HEK293 (cell line): Measurements from ENCODE around the gene TMED1.

Experiments used
- BCL6B ChIP-seq: fragments of 450-650 bp; formaldehyde crosslinking; IDR thresholded peaks from 2 replicates; pipeline ENCODE4 v1.5.1; 2017; ENCODE audit warnings: missing biosample characterization, missing genetic modification characterization
- EGR2 ChIP-seq: fragments of 450-650 bp; formaldehyde crosslinking; IDR thresholded peaks from 2 replicates; pipeline ENCODE4 v1.5.1; 2016; ENCODE audit warnings: low read depth, missing biosample characterization, missing genetic modification characterization
- GLI2 ChIP-seq: fragments of 450-650 bp; formaldehyde crosslinking; IDR thresholded peaks from 2 replicates; pipeline ENCODE4; 2017; ENCODE audit warnings: missing biosample characterization, missing genetic modification characterization, low read depth, borderline replicate concordance
- HOXC10 ChIP-seq: sonication (generic); formaldehyde crosslinking; IDR thresholded peaks from 2 replicates; pipeline ENCODE4 v1.8.1; 2023; ENCODE audit warnings: mild to moderate bottlenecking, missing genetic modification reagents
- MEIS1 ChIP-seq: sonication (generic); formaldehyde crosslinking; IDR thresholded peaks from 2 replicates; pipeline ENCODE4 v1.8.1; 2022; ENCODE audit warnings: missing genetic modification reagents, mild to moderate bottlenecking, borderline replicate concordance
- RBAK ChIP-seq: fragments of 450-650 bp; formaldehyde crosslinking; IDR thresholded peaks from 2 replicates; pipeline ENCODE4 v1.5.1; 2016; ENCODE audit warnings: missing biosample characterization, missing genetic modification characterization
- REST ChIP-seq: fragments of 450-650 bp; formaldehyde crosslinking; IDR thresholded peaks from 2 replicates; pipeline ENCODE4 v1.5.1; 2016; ENCODE audit warnings: missing biosample characterization, missing genetic modification characterization
- SP7 ChIP-seq: fragments of 450-650 bp; formaldehyde crosslinking; IDR thresholded peaks from 2 replicates; pipeline ENCODE4 v1.5.1; 2016; ENCODE audit warnings: missing biosample characterization, missing genetic modification characterization
- ZBTB11 ChIP-seq: fragments of 450-650 bp; formaldehyde crosslinking; conservative IDR thresholded peaks from 2 replicates; pipeline ENCODE4 v1.5.1; 2016; ENCODE audit warnings: low read depth, missing biosample characterization, missing genetic modification characterization
- ZBTB17 ChIP-seq: fragments of 450-650 bp; formaldehyde crosslinking; IDR thresholded peaks from 2 replicates; pipeline ENCODE4 v1.5.1; 2016; ENCODE audit warnings: missing biosample characterization, missing genetic modification characterization
- ZBTB6 ChIP-seq: fragments of 450-650 bp; formaldehyde crosslinking; IDR thresholded peaks from 2 replicates; pipeline ENCODE4 v1.5.1; 2017; ENCODE audit warnings: missing biosample characterization, missing genetic modification characterization
- ZBTB7A ChIP-seq: fragments of 450-650 bp; formaldehyde crosslinking; IDR thresholded peaks from 2 replicates; pipeline ENCODE4 v1.5.1; 2016; ENCODE audit warnings: low read depth, missing biosample characterization, missing genetic modification characterization
- ZEB2 ChIP-seq: fragments of 450-650 bp; formaldehyde crosslinking; IDR thresholded peaks from 2 replicates; pipeline ENCODE4 v1.5.1; 2016; ENCODE audit warnings: missing biosample characterization, missing genetic modification characterization
- ZNF138 ChIP-seq: fragments of 450-650 bp; formaldehyde crosslinking; IDR thresholded peaks from 2 replicates; pipeline ENCODE4 v1.5.1; 2016; ENCODE audit warnings: missing biosample characterization, missing genetic modification characterization, borderline replicate concordance
- ZNF155 ChIP-seq: fragments of 450-650 bp; formaldehyde crosslinking; IDR thresholded peaks from 2 replicates; pipeline ENCODE4 v1.5.1; 2016; ENCODE audit warnings: missing biosample characterization, missing genetic modification characterization
- ZNF214 ChIP-seq: fragments of 450-650 bp; formaldehyde crosslinking; IDR thresholded peaks from 2 replicates; pipeline ENCODE4 v1.5.1; 2017; ENCODE audit warnings: missing biosample characterization, mild to moderate bottlenecking, missing genetic modification characterization, borderline replicate concordance
- ZNF223 ChIP-seq: fragments of 450-650 bp; formaldehyde crosslinking; IDR thresholded peaks from 2 replicates; pipeline ENCODE4 v1.5.1; 2016; ENCODE audit warnings: missing biosample characterization, missing genetic modification characterization
- ZNF26 ChIP-seq: fragments of 450-650 bp; formaldehyde crosslinking; IDR thresholded peaks from 2 replicates; pipeline ENCODE4 v1.5.1; 2016; ENCODE audit warnings: missing biosample characterization, missing genetic modification characterization
- ZNF274 ChIP-seq, 2 experiments: fragments of 200-500 bp in 1 of 2; fragments of 450-650 bp in 1 of 2; sonication (Bioruptor generic) in 1 of 2; formaldehyde crosslinking in 1 of 2; IDR thresholded peaks; 2 replicates each; pipeline versions ENCODE4 v1.5.1 to v1.6.1; 2014 to 2016; ENCODE audit warnings: borderline replicate concordance in 1 of 2, inconsistent platforms in 1 of 2, low read length in 1 of 2, missing biosample characterization in 1 of 2, missing genetic modification characterization in 1 of 2
- ZNF366 ChIP-seq: fragments of 450-650 bp; formaldehyde crosslinking; conservative IDR thresholded peaks from 2 replicates; pipeline ENCODE4 v1.5.1; 2016; ENCODE audit warnings: missing biosample characterization, missing genetic modification characterization
- ZNF37A ChIP-seq: fragments of 450-650 bp; IDR thresholded peaks from 2 replicates; pipeline ENCODE4 v1.5.1; 2018; ENCODE audit warnings: missing biosample characterization, missing genetic modification characterization
- ZNF600 ChIP-seq: fragments of 450-650 bp; formaldehyde crosslinking; IDR thresholded peaks from 2 replicates; pipeline ENCODE4 v1.5.1; 2016; ENCODE audit warnings: missing biosample characterization, missing genetic modification characterization
- ZNF664 ChIP-seq: fragments of 450-650 bp; formaldehyde crosslinking; IDR thresholded peaks from 2 replicates; pipeline ENCODE4 v1.5.1; 2016; ENCODE audit warnings: missing biosample characterization, missing genetic modification characterization
- ZNF777 ChIP-seq: fragments of 450-650 bp; formaldehyde crosslinking; IDR thresholded peaks from 2 replicates; pipeline ENCODE4 v1.5.1; 2017; ENCODE audit warnings: missing biosample characterization, missing genetic modification characterization, borderline replicate concordance
- ZSCAN30 ChIP-seq: fragments of 450-650 bp; IDR thresholded peaks from 2 replicates; pipeline ENCODE4 v1.5.1; 2018; ENCODE audit warnings: missing biosample characterization, mild to moderate bottlenecking, missing genetic modification characterization, moderate library complexity
- ZSCAN5A ChIP-seq: fragments of 450-650 bp; formaldehyde crosslinking; IDR thresholded peaks from 2 replicates; pipeline ENCODE4 v1.5.1; 2016; ENCODE audit warnings: missing biosample characterization, missing genetic modification characterization

The TMED1 gene

GRCh38 chr19:10836479-10837330, 693 bp upstream of the TMED1 start (continued):
- TF ChIP-seq REST (no peak; the same call in 1 of the 2 replicates), ZNF138 (tag by site-specific recombination) (no peak), ZEB2 (tag by site-specific recombination) (no peak; the same call in 1 of the 2 replicates), ZNF155 (tag by site-specific recombination) (no peak), ZNF366 (no peak), HOXC10 (CRISPR knock-in tag) (no peak), ZBTB11 (tag by site-specific recombination) (0 out of 2 replicates have a peak, but pooled peaks have one; percentile 1), ZSCAN30 (tag by site-specific recombination) (no peak), EGR2 (tag by site-specific recombination) (no peak), ZNF26 (tag by site-specific recombination) (no peak), ZBTB6 (tag by site-specific recombination) (no peak; the same call in 1 of the 2 replicates), GLI2 (tag by site-specific recombination) (no peak), ZNF274 (IDR thresholded peaks at IDR 0.05; ENCODE audit: low read length) (no peak), ZNF274 (tag by site-specific recombination; IDR thresholded peaks at IDR 0.05; ENCODE audit: borderline replicate concordance) (no peak), ZNF664 (peak; percentile 17; the same call in 1 of the 2 replicates), MEIS1 (CRISPR knock-in tag) (no peak), ZSCAN5A (tag by site-specific recombination) (peak; percentile 37; the same call in 1 of the 2 replicates), ZNF223 (tag by site-specific recombination) (no peak), ZBTB17 (tag by site-specific recombination) (no peak), ZNF777 (peak; percentile 52; the same call in 1 of the 2 replicates), SP7 (tag by site-specific recombination) (peak; percentile 55), ZBTB7A (no peak; the same call in 1 of the 2 replicates), ZNF600 (tag by site-specific recombination) (no peak), ZNF214 (no peak), BCL6B (tag by site-specific recombination) (no peak), ZNF37A (no peak), RBAK (tag by site-specific recombination) (no peak)
